Ishikawa (cell line): ENCODE measurements around the gene EPHB1.

Experiments
- CEBPB ChIP-seq: IDR thresholded peaks from 2 replicates; pipeline ENCODE4 v1.6.1; 2012
- CREB1 ChIP-seq: IDR thresholded peaks from 2 replicates; pipeline ENCODE4 v1.6.1; 2012; ENCODE audit warnings: low read depth
- EGR1 ChIP-seq: IDR thresholded peaks from 2 replicates; pipeline ENCODE4 v1.6.1; 2012
- EP300 ChIP-seq: IDR thresholded peaks from 2 replicates; pipeline ENCODE4 v1.6.1; 2012; ENCODE audit warnings: borderline replicate concordance
- FOXM1 ChIP-seq: IDR thresholded peaks from 2 replicates; pipeline ENCODE4 v1.6.1; 2012; ENCODE audit warnings: low read depth, borderline replicate concordance
- NFIC ChIP-seq: IDR thresholded peaks from 2 replicates; pipeline ENCODE4 v1.6.1; 2012
- RAD21 ChIP-seq: IDR thresholded peaks from 2 replicates; pipeline ENCODE4 v1.6.1; 2012; ENCODE audit warnings: low read depth
- REST ChIP-seq: IDR thresholded peaks from 2 replicates; pipeline ENCODE4 v1.6.1; 2012; ENCODE audit warnings: low read depth, mild to moderate bottlenecking
- TAF1 ChIP-seq: IDR thresholded peaks from 2 replicates; pipeline ENCODE4 v1.6.1; 2012; ENCODE audit warnings: low read depth, mild to moderate bottlenecking
- TCF12 ChIP-seq: IDR thresholded peaks from 2 replicates; pipeline ENCODE4 v1.6.1; 2012; ENCODE audit warnings: low read depth
- TEAD4 ChIP-seq: IDR thresholded peaks from 2 replicates; pipeline ENCODE4 v1.6.1; 2012
- USF1 ChIP-seq: IDR thresholded peaks from 2 replicates; pipeline ENCODE4 v1.6.1; 2012
- YY1 ChIP-seq: IDR thresholded peaks from 2 replicates; pipeline ENCODE4 v1.6.1; 2012; ENCODE audit warnings: low read depth
- ZBTB7A ChIP-seq: IDR thresholded peaks from 2 replicates; pipeline ENCODE4 v1.6.1; 2012; ENCODE audit warnings: low read depth
- TF ChIP-seq, protein P1 (sequence below): IDR thresholded peaks from 2 replicates; pipeline ENCODE4 v1.6.1; 2012

The EPHB1 gene

DNA sequence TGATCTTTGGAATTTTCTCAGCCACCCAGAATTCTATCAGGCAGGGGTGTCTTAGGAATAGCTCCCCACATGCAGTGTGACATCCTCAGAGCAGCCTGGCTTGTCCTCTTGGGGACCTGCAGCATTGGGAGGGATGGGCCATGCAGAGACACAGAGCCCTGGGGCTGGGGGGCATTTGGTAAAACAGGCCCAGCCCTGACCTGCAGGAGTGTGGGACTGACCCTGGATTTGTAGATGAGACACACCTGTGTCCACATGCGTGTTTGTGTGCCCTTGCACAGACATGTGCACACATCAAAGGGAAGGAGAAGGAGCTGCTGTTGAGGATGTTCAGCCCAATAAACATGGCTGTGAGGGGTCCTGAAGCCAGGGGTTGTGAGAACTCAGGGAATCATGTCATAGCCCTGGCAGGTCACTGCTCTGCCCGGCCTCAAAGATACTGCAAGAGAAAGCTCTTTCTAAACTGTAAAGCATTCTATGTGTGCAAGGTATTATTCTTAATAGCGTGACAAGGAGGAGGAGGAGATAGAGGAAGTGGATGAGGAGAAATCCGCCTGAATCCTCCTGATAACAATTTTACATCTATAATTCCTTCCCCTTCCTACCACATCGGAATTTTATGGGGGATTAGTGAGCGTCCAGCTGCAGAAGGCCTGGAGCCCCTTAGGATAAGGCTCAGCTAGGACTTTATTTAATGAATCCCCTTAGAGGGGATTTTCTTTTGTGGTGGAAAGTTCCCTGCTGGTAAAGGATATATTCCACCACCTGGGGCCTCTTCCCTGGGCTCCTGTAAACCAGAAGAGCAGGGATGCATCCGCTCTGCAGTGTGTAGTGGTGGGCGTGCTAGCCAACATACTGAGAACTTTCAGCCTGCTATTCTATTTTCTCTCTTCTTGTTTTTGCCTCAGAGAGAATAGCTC, 245.5 kb downstream of the EPHB1 start:
- TF ChIP-seq NFIC (no peak), CEBPB (no peak), FOXM1 (no peak), CREB1 (no peak), RAD21 (no peak), REST (no peak), TCF12 (no peak), YY1 (no peak), EGR1 (no peak), TAF1 (no peak), EP300 (no peak), ZBTB7A (no peak), USF1 (no peak), TEAD4 (no peak)
- TF ChIP-seq, protein P1, sequence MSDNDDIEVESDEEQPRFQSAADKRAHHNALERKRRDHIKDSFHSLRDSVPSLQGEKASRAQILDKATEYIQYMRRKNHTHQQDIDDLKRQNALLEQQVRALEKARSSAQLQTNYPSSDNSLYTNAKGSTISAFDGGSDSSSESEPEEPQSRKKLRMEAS: no peak

DNA sequence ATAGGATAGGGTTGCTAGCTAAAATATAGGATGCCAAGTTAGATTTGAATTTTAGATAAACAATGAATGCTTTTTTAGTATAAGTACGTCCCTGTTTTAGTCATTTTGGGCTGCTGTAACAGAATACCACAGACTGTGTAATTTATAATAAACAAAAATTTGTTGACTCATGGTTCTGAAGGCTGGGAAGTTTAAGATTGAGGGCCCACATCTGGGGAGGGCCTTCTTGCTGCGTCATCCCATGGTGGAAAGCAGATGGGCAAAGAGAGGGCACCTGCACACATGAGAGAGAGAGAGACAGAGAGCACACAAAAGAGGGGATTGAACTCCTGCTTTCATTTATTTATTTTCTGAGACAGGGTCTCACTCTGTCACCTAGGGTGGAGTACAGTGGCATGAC, 246.5 kb downstream of the EPHB1 start:
- TF ChIP-seq USF1 (no peak), CREB1 (no peak)

DNA sequence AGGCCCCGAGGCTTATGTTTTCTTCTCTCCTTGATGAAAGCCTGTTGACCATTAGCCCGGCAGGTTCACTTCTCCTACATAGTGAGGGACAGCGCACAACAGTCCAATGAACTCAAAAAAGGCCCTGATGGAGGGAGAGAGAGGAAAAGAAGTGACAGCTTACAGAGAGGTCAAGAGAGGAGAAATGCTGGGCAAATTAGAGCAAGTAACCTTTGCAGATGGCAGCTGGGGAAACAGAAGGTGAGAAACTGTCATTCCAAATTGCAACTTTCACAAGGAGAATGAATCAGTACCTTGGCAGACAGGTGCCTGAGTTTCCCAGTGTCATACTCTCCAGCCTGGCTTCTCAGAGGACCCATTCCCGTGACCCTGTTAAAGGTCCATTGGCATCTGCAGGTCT, 252.0 kb downstream of the EPHB1 start:
- no peak for TF ChIP-seq CEBPB
- TF ChIP-seq EGR1: no peak
- TF ChIP-seq USF1: no peak
- no peak for TF ChIP-seq CREB1
- TF ChIP-seq, protein P1: no peak
- no peak for TF ChIP-seq RAD21

DNA sequence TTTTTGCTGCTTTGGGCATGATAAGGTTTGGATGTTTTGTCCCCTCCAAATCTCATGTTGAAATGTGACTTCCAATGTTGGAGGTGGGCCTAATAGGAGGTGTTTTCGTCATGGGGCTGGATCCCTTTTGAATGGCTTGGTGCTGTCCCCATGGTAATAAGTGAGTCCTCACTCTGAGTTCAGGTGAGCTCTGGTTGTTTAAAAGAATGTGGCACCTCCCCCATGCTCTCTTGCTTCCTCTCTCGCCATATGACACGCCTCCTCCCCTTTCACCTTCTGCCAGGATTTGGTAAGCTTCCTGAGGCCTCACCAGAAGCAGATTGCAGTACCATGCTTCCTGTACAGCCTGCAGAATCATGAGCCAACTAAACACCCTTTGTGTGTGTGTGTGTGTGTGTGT, 255.5 kb downstream of the EPHB1 start:
- TF ChIP-seq REST (no peak), YY1 (no peak), USF1 (no peak), TEAD4 (no peak), EGR1 (no peak), ZBTB7A (no peak)
- TF ChIP-seq, protein P1: no peak

GRCh38 chr3:135051409-135051973, 256.4 kb downstream of the EPHB1 start:
- TF ChIP-seq FOXM1 (no peak), NFIC (no peak), RAD21 (no peak), YY1 (no peak), TCF12 (no peak), REST (no peak), EP300 (no peak), TAF1 (no peak), ZBTB7A (no peak)
- TF ChIP-seq, protein P1: no peak
